HEK293 (cell line): ENCODE data around the gene TBX15.

ENCODE experiments used
- CTCF ChIA-PET: fragments of 350-600 bp; formaldehyde crosslinking; extraction: SDS; loops from one replicate; lab custom pipeline; 2021; ENCODE audit warnings: antibody characterized with exemption; lab: Yijun Ruan, JAX
- POLR2A ChIA-PET: fragments of 300-600 bp; formaldehyde crosslinking; extraction: SDS; loops from one replicate; lab custom pipeline; 2020; ENCODE audit warnings: antibody characterized with exemption, inconsistent platforms; lab: Yijun Ruan, JAX
- H3K27ac ChIP-seq: fragments of 200-500 bp; sonication (Bioruptor generic); 2 replicates; pipeline ENCODE4 v1.5.1; 2014; ENCODE audit warnings: low read depth, low read length, control low read depth, inconsistent platforms; ENCODE audit errors: extremely low read depth
- H3K36me3 ChIP-seq, 2 experiments: fragments of 200-500 bp in 1 of 2; sonication (Bioruptor generic) in 1 of 2; 1 replicate in 1 of 2; 2 replicates in 1 of 2; pipeline ENCODE4 v1.5.1; 2014 to 2017; ENCODE audit warnings: inconsistent platforms in 2 of 2, low read length in 2 of 2; ENCODE audit not compliant: control insufficient read depth in 2 of 2, insufficient read depth in 1 of 2
- H3K4me1 ChIP-seq: fragments of 200-500 bp; sonication (Bioruptor generic); 2 replicates; pipeline ENCODE4 v1.5.1; 2014; ENCODE audit warnings: mild to moderate bottlenecking, low read length, inconsistent platforms; ENCODE audit not compliant: control insufficient read depth, insufficient read depth
- H3K4me3 ChIP-seq: 2 replicates; pipeline ENCODE4 v1.5.1; 2011; ENCODE audit warnings: low read depth, mild to moderate bottlenecking, control low read depth, low read length, moderate library complexity
- H3K9me3 ChIP-seq: fragments of 200-500 bp; sonication (Bioruptor generic); 2 replicates; pipeline ENCODE4 v1.5.1; 2014; ENCODE audit warnings: low read depth, low read length, inconsistent platforms; ENCODE audit not compliant: control insufficient read depth, insufficient read depth
- KLF16 ChIP-seq: fragments of 450-650 bp; formaldehyde crosslinking; IDR thresholded peaks from 2 replicates; pipeline ENCODE4 v1.5.1; 2017; ENCODE audit warnings: missing biosample characterization, missing genetic modification characterization
- SP3 ChIP-seq: fragments of 450-650 bp; formaldehyde crosslinking; IDR thresholded peaks from 2 replicates; pipeline ENCODE4 v1.5.1; 2016; ENCODE audit warnings: missing biosample characterization, missing genetic modification characterization
- SP7 ChIP-seq: fragments of 450-650 bp; formaldehyde crosslinking; IDR thresholded peaks from 2 replicates; pipeline ENCODE4 v1.5.1; 2016; ENCODE audit warnings: missing biosample characterization, missing genetic modification characterization
- YY1 ChIP-seq: fragments of 450-650 bp; formaldehyde crosslinking; IDR thresholded peaks from 2 replicates; pipeline ENCODE4 v1.5.1; 2018; ENCODE audit warnings: missing biosample characterization, missing genetic modification characterization
- ZFP3 ChIP-seq: fragments of 450-650 bp; formaldehyde crosslinking; IDR thresholded peaks from 2 replicates; pipeline ENCODE4 v1.5.1; 2016; ENCODE audit warnings: low read depth, missing biosample characterization, missing genetic modification characterization
- ZFP37 ChIP-seq: fragments of 450-650 bp; formaldehyde crosslinking; IDR thresholded peaks from 2 replicates; pipeline ENCODE4 v1.5.1; 2016; ENCODE audit warnings: missing biosample characterization, missing genetic modification characterization
- ZNF114 ChIP-seq: fragments of 450-650 bp; formaldehyde crosslinking; IDR thresholded peaks from 2 replicates; pipeline ENCODE4 v1.5.0; 2017; ENCODE audit warnings: missing biosample characterization, missing genetic modification characterization
- ZNF184 ChIP-seq: fragments of 450-650 bp; IDR thresholded peaks from 2 replicates; pipeline ENCODE4 v1.5.1; 2018; ENCODE audit warnings: missing biosample characterization, mild to moderate bottlenecking, missing genetic modification characterization
- ZNF214 ChIP-seq: fragments of 450-650 bp; formaldehyde crosslinking; IDR thresholded peaks from 2 replicates; pipeline ENCODE4 v1.5.1; 2017; ENCODE audit warnings: missing biosample characterization, mild to moderate bottlenecking, missing genetic modification characterization, borderline replicate concordance
- ZNF239 ChIP-seq: fragments of 450-650 bp; formaldehyde crosslinking; IDR thresholded peaks from 2 replicates; pipeline ENCODE4 v1.5.1; 2016; ENCODE audit warnings: missing biosample characterization, missing genetic modification characterization
- ZNF324 ChIP-seq: fragments of 450-650 bp; formaldehyde crosslinking; IDR thresholded peaks from 2 replicates; pipeline ENCODE4 v1.5.1; 2016; ENCODE audit warnings: missing biosample characterization, missing genetic modification characterization
- ZNF48 ChIP-seq: fragments of 450-650 bp; formaldehyde crosslinking; IDR thresholded peaks from 2 replicates; pipeline ENCODE4 v1.5.1; 2016; ENCODE audit warnings: missing biosample characterization, missing genetic modification characterization
- ZNF510 ChIP-seq: fragments of 450-650 bp; formaldehyde crosslinking; IDR thresholded peaks from 2 replicates; pipeline ENCODE4 v1.5.1; 2018; ENCODE audit warnings: mild to moderate bottlenecking, missing genetic modification characterization, missing biosample characterization; ENCODE audit not compliant: insufficient replicate concordance
- ZNF561 ChIP-seq: fragments of 450-650 bp; IDR thresholded peaks from 2 replicates; pipeline ENCODE4 v1.5.1; 2018; ENCODE audit warnings: missing biosample characterization, missing genetic modification characterization, borderline replicate concordance
- ZNF600 ChIP-seq: fragments of 450-650 bp; formaldehyde crosslinking; IDR thresholded peaks from 2 replicates; pipeline ENCODE4 v1.5.1; 2016; ENCODE audit warnings: missing biosample characterization, missing genetic modification characterization
- ZNF768 ChIP-seq: fragments of 450-650 bp; formaldehyde crosslinking; IDR thresholded peaks from 2 replicates; pipeline ENCODE4 v1.5.1; 2018; ENCODE audit warnings: missing biosample characterization, mild to moderate bottlenecking, missing genetic modification characterization
- ZNF843 ChIP-seq: fragments of 450-650 bp; formaldehyde crosslinking; IDR thresholded peaks from 2 replicates; pipeline ENCODE4 v1.5.1; 2016; ENCODE audit warnings: missing biosample characterization, missing genetic modification characterization
- TF ChIP-seq, protein P1 (sequence below): fragments of 450-650 bp; formaldehyde crosslinking; IDR thresholded peaks from 2 replicates; pipeline ENCODE4 v1.5.1; 2016; ENCODE audit warnings: missing biosample characterization, missing genetic modification characterization
- TF ChIP-seq, protein P2 (sequence below): fragments of 450-650 bp; formaldehyde crosslinking; optimal IDR thresholded peaks from 2 replicates; pipeline ENCODE3; 2016; ENCODE audit warnings: missing biosample characterization, mild to moderate bottlenecking, missing genetic modification characterization
- TF ChIP-seq, protein P3 (sequence below): fragments of 450-650 bp; formaldehyde crosslinking; IDR thresholded peaks from 2 replicates; pipeline ENCODE4 v1.5.1; 2016; ENCODE audit warnings: missing biosample characterization, missing genetic modification characterization
- TF ChIP-seq, protein P4 (sequence below): fragments of 450-650 bp; formaldehyde crosslinking; IDR thresholded peaks from 2 replicates; pipeline ENCODE4 v1.5.1; 2016; ENCODE audit warnings: missing biosample characterization, missing genetic modification characterization
- TF ChIP-seq, protein P5 (sequence below): fragments of 450-650 bp; formaldehyde crosslinking; IDR thresholded peaks from 2 replicates; pipeline ENCODE4 v1.5.1; 2016; ENCODE audit warnings: missing biosample characterization, missing genetic modification characterization, borderline replicate concordance
- TF ChIP-seq, protein P6 (sequence below): IDR thresholded peaks from 2 replicates; pipeline ENCODE4 v1.6.1; 2011; ENCODE audit warnings: mild to moderate bottlenecking, low read depth, low read length, borderline replicate concordance

The TBX15 gene

DNA sequence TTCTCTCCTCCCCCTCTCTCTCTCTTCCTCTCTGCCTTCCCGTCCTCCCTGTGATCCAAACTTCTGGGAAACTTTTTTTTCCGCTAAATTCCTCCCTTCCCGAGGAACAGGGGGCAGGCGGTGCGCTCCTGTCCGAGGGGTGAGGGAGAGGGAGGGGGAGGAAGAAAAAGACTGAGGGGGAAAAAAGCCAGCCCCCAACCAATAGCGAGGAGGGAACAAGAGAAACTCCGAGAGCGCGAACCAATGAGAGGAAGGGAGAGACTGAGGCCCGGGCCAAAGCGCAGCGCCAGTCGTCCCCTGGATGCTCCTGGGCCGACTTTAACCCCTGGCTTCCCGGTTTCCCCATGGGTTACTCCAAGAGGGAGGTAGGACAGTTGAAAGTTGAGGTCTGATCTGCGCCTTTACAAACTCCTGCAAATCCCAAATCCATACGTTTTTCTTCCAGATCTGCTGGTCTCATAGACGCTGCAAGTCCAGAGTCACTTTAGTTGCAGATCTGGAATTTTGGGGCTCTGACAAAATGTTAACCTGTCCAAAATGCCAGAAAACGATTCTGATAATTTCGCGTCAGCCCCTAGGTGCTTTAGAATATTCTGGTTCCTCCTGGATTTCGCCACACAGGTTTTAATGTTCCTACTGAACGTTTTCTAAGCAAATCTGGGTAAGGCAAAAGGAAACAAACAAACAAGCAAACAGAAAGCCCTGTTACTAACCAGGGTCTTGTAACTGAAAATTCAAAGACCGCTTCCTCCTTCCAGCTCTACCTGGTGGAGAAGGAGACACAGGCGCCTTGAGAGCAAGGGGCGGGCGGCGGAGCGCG is at the start of gene TBX15:
Gene TBX15 (minus strand): TSS at position 158 of the 820 bp plus-strand sequence. CDS start 548 bp downstream, outside the sequence.
- no peak within 1 kb of the TSS; the same call in 1 of the 2 replicates for H3K27ac ChIP-seq
- TF ChIP-seq KLF16 (tag by site-specific recombination) (no peak), ZNF214 (tag by site-specific recombination) (no peak), SP7 (tag by site-specific recombination) (no peak), ZNF843 (tag by site-specific recombination) (no peak), ZNF324 (tag by site-specific recombination) (no peak), ZNF768 (no peak), ZNF184 (tag by site-specific recombination) (no peak), ZNF114 (tag by site-specific recombination) (no peak), ZNF510 (tag by site-specific recombination) (no peak), ZFP37 (no peak), SP3 (tag by site-specific recombination) (no peak), ZNF561 (tag by site-specific recombination) (no peak), ZNF48 (no peak), ZNF239 (tag by site-specific recombination) (no peak)
- TF ChIP-seq, protein P1, sequence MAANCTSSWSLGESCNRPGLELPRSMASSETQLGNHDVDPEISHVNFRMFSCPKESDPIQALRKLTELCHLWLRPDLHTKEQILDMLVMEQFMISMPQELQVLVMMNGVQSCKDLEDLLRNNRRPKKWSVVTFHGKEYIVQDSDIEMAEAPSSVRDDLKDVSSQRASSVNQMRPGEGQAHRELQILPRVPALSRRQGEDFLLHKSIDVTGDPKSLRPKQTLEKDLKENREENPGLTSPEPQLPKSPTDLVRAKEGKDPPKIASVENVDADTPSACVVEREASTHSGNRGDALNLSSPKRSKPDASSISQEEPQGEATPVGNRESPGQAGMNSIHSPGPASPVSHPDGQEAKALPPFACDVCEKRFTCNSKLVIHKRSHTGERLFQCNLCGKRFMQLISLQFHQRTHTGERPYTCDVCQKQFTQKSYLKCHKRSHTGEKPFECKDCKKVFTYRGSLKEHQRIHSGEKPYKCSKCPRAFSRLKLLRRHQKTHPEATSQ (tag by site-specific recombination): no peak
- TF ChIP-seq, protein P2, sequence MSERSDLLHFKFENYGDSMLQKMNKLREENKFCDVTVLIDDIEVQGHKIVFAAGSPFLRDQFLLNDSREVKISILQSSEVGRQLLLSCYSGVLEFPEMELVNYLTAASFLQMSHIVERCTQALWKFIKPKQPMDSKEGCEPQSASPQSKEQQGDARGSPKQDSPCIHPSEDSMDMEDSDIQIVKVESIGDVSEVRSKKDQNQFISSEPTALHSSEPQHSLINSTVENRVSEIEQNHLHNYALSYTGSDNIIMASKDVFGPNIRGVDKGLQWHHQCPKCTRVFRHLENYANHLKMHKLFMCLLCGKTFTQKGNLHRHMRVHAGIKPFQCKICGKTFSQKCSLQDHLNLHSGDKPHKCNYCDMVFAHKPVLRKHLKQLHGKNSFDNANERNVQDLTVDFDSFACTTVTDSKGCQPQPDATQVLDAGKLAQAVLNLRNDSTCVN (tag by site-specific recombination): no peak
- TF ChIP-seq, protein P3, sequence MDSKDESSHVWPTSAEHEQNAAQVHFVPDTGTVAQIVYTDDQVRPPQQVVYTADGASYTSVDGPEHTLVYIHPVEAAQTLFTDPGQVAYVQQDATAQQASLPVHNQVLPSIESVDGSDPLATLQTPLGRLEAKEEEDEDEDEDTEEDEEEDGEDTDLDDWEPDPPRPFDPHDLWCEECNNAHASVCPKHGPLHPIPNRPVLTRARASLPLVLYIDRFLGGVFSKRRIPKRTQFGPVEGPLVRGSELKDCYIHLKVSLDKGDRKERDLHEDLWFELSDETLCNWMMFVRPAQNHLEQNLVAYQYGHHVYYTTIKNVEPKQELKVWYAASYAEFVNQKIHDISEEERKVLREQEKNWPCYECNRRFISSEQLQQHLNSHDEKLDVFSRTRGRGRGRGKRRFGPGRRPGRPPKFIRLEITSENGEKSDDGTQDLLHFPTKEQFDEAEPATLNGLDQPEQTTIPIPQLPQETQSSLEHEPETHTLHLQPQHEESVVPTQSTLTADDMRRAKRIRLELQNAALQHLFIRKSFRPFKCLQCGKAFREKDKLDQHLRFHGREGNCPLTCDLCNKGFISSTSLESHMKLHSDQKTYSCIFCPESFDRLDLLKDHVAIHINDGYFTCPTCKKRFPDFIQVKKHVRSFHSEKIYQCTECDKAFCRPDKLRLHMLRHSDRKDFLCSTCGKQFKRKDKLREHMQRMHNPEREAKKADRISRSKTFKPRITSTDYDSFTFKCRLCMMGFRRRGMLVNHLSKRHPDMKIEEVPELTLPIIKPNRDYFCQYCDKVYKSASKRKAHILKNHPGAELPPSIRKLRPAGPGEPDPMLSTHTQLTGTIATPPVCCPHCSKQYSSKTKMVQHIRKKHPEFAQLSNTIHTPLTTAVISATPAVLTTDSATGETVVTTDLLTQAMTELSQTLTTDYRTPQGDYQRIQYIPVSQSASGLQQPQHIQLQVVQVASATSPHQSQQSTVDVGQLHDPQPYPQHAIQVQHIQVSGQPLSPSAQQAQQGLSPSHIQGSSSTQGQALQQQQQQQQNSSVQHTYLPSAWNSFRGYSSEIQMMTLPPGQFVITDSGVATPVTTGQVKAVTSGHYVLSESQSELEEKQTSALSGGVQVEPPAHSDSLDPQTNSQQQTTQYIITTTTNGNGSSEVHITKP (tag by site-specific recombination): no peak
- TF ChIP-seq, protein P4, sequence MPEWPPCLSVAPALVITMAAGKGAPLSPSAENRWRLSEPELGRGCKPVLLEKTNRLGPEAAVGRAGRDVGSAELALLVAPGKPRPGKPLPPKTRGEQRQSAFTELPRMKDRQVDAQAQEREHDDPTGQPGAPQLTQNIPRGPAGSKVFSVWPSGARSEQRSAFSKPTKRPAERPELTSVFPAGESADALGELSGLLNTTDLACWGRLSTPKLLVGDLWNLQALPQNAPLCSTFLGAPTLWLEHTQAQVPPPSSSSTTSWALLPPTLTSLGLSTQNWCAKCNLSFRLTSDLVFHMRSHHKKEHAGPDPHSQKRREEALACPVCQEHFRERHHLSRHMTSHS: no peak
- TF ChIP-seq, all 188 proteins: peak for 0
- Histone ChIP-seq H3K4me3 (no peak within 1 kb of the TSS), H3K4me1 (no peaks in the 10 kb centered on the region), H3K36me3 (no peaks in the 10 kb centered on the region), H3K9me3 (no peaks in the 10 kb centered on the region)
- POLR2A ChIA-PET: no interaction called here
- CTCF ChIA-PET: interaction anchor here (0.6 kb wide), 1 partner anchor 761 kb away, joined by 3 read pairs; no protein-coding TSS in a partner anchor

DNA sequence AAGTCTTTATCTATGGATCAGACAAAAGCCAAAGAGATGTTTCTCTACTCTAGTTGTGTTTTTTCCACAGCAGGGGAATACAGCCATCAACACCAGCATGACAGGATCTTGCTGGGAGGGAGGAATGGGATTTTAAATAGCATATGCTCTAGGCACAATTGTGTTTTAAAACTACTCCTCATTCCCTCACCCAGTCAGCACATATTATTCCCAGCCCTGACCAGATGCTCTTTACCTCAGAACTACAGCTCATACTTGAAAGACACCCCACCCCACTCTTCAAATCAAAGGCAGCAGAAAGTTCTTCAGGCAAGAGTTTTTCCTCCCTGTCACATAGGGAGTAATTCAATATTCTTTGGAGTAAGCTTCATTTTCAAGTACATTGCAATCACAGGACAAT is 46.2 kb upstream of the TBX15 start:
- CTCF ChIA-PET: no interaction called here
- Histone ChIP-seq H3K27ac (no peak overlapping the region), H3K9me3 (no peaks in the 10 kb centered on the region), H3K4me1 (no peaks in the 10 kb centered on the region), H3K4me3 (no peak overlapping the region), H3K36me3 (peaks cover 0 to 9% of the 10 kb centered on the region in 2 experiments; a peak in 1 of 3 replicates)
- POLR2A ChIA-PET: no interaction called here
- no peak for TF ChIP-seq YY1
- TF ChIP-seq, protein P5, sequence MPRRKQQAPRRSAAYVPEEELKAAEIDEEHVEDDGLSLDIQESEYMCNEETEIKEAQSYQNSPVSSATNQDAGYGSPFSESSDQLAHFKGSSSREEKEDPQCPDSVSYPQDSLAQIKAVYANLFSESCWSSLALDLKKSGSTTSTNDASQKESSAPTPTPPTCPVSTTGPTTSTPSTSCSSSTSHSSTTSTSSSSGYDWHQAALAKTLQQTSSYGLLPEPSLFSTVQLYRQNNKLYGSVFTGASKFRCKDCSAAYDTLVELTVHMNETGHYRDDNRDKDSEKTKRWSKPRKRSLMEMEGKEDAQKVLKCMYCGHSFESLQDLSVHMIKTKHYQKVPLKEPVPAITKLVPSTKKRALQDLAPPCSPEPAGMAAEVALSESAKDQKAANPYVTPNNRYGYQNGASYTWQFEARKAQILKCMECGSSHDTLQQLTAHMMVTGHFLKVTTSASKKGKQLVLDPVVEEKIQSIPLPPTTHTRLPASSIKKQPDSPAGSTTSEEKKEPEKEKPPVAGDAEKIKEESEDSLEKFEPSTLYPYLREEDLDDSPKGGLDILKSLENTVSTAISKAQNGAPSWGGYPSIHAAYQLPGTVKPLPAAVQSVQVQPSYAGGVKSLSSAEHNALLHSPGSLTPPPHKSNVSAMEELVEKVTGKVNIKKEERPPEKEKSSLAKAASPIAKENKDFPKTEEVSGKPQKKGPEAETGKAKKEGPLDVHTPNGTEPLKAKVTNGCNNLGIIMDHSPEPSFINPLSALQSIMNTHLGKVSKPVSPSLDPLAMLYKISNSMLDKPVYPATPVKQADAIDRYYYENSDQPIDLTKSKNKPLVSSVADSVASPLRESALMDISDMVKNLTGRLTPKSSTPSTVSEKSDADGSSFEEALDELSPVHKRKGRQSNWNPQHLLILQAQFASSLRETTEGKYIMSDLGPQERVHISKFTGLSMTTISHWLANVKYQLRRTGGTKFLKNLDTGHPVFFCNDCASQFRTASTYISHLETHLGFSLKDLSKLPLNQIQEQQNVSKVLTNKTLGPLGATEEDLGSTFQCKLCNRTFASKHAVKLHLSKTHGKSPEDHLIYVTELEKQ (tag by site-specific recombination): no peak
- no peak for TF ChIP-seq ZFP3 (tag by site-specific recombination)
- TF ChIP-seq ZNF600 (tag by site-specific recombination): no peak
- no peak for TF ChIP-seq SP7 (tag by site-specific recombination)
- TF ChIP-seq, protein P6, sequence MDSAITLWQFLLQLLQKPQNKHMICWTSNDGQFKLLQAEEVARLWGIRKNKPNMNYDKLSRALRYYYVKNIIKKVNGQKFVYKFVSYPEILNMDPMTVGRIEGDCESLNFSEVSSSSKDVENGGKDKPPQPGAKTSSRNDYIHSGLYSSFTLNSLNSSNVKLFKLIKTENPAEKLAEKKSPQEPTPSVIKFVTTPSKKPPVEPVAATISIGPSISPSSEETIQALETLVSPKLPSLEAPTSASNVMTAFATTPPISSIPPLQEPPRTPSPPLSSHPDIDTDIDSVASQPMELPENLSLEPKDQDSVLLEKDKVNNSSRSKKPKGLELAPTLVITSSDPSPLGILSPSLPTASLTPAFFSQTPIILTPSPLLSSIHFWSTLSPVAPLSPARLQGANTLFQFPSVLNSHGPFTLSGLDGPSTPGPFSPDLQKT: no peak
